Fibroblast of mammary gland (primary cell): Measurements from ENCODE around the gene CD248.

ENCODE experiments used
- DNase-seq: peaks from one replicate; pipeline ENCODE4 v3.0.0-alpha.2; 2010; ENCODE audit warnings: low read depth
- H3K4me3 ChIP-seq: 2 replicates; pipeline ENCODE4 v1.5.1; 2011; ENCODE audit warnings: low read depth, mild to moderate bottlenecking, low read length, moderate library complexity; ENCODE audit not compliant: control insufficient read depth
- CTCF ChIP-seq: conservative IDR thresholded peaks from 2 replicates; pipeline ENCODE4 v1.5.1; 2011; ENCODE audit warnings: low read depth, low read length, inconsistent platforms; ENCODE audit not compliant: control insufficient read depth, insufficient read depth

Gene CD248

GRCh38 chr11:66346476-66347424 is 29.9 kb upstream of the CD248 start:
- DNase-seq, result no peak
- TF ChIP-seq CTCF, result no peak
- peak overlapping the region; percentile 88 for H3K4me3 ChIP-seq

GRCh38 chr11:66345316-66345649 is 28.4 kb upstream of the CD248 start:
- H3K4me3 ChIP-seq, result peak overlapping the region; percentile 94
- DNase-seq, result no peak
- TF ChIP-seq CTCF, result no peak

- peak; percentile 12 for TF ChIP-seq CTCF
- DNase-seq, result peak; percentile 96
- peak within 1 kb of the TSS; percentile 94 for H3K4me3 ChIP-seq
Observed at GRCh38 chr11:66344550-66345315, 27.9 kb upstream of the CD248 start, which contains the start of gene BRMS1. BRMS1 (minus strand) TSS chr11:66345104; CDS start chr11:66342234, 2,870 bp downstream.

GRCh38 chr11:66343176-66343575 is 26.3 kb upstream of the CD248 start:
- no peak for TF ChIP-seq CTCF
- H3K4me3 ChIP-seq, result no peak overlapping the region
- no peak for DNase-seq

- DNase-seq, result no peak
- no peak for TF ChIP-seq CTCF
- H3K4me3 ChIP-seq, result no peak overlapping the region
Observed at GRCh38 chr11:66341502-66342126, 24.8 kb upstream of the CD248 start.

- DNase-seq, result no peak
- no peak for TF ChIP-seq CTCF
- no peak overlapping the region for H3K4me3 ChIP-seq
Observed at GRCh38 chr11:66340596-66341501, 24.0 kb upstream of the CD248 start.
